ENCODE results near the gene ATP13A1. TPM values are rescaled to one million over a fixed set of nuclear protein-coding genes. Genes with fewer than 3 reads are reported as not detected.

ATP13A1 gene
- total and polyA plus RNA-seq, 2 donors (not counting 3 experiments of a cell fraction or from before 2014, with no cell fraction given), result 36.9 to 48.7 TPM

GRCh38 chr19:19652482-19653295 lies 10.8 kb downstream of the ATP13A1 start:
- H3K4me3 ChIP-seq (replicated peaks in 1 of 3; ENCODE audit: insufficient read depth in 1 of 3, low read depth in 1 of 3, low read length in 3 of 3), result no peak overlapping the region
- H3K36me3 ChIP-seq (ENCODE audit: control insufficient read depth in 2 of 2, extremely low read depth in 1 of 2, insufficient read depth in 2 of 2, low read length in 2 of 2), result peaks cover 9 to 78% of the 10 kb centered on the region in 2 experiments
- BruUV-seq (replicated peaks), result no TSS peak
- no peaks in the 10 kb centered on the region for H3K9me1 ChIP-seq (replicated peaks; ENCODE audit: control insufficient read depth, extremely low read depth, insufficient read depth, low read length)
- H3K27ac ChIP-seq (ENCODE audit: insufficient read depth, low read depth, low read length), result no peak overlapping the region
- no peaks in the 10 kb centered on the region for H4K20me1 ChIP-seq (replicated peaks; ENCODE audit: control insufficient read depth, extremely low read depth, insufficient read depth, low read length)
- CTCF ChIA-PET, result interaction anchor here (1.1 to 1.9 kb wide), 2 partner anchors 11 to 121 kb away, joined by 3 to 4 read pairs; partner anchors contain the start of gene ATP13A1
- TF ChIP-seq EZH2 (IDR thresholded peaks at IDR 0.05; ENCODE audit: borderline replicate concordance, low read depth, low read length, severe bottlenecking), result no peak
- TF ChIP-seq JUN (IDR thresholded peaks at IDR 0.05; ENCODE audit: borderline replicate concordance, insufficient read depth, insufficient read length, low read depth), result no peak
- no peak for TF ChIP-seq MAX (IDR thresholded peaks at IDR 0.05; ENCODE audit: insufficient read depth, insufficient read length)
- no peak for TF ChIP-seq CTCF (IDR thresholded peaks at IDR 0.05; ENCODE audit: extremely low read depth in 1 of 2, insufficient read depth in 1 of 2, low read depth in 1 of 2, low read length in 2 of 2)
- no peak for TF ChIP-seq GATA2 (IDR thresholded peaks at IDR 0.05; ENCODE audit: insufficient read depth, insufficient read length, low read depth, low read length)
- TF ChIP-seq FOS (IDR thresholded peaks at IDR 0.05; ENCODE audit: borderline replicate concordance, insufficient read depth, low read length), result no peak
- no peak for TF ChIP-seq POLR2A (IDR thresholded peaks at IDR 0.05; ENCODE audit: low read depth, low read length)
- no peak for TF ChIP-seq POLR2AphosphoS5 (IDR thresholded peaks at IDR 0.05; ENCODE audit: insufficient read depth, low read depth, low read length)
- TF ChIP-seq MYC (IDR thresholded peaks at IDR 0.05; ENCODE audit: low read depth, low read length), result no peak
- DNase-seq (ENCODE audit: low read depth, low spot score) (no peak), FAIRE-seq (no peak)
- no peaks in the 10 kb centered on the region for H3K27me3 ChIP-seq (ENCODE audit: control insufficient read depth in 2 of 2, insufficient read depth in 2 of 2, low read length in 2 of 2)
- H3K9ac ChIP-seq (replicated peaks; ENCODE audit: extremely low read depth, insufficient read depth, low read length), result no peak overlapping the region
- H3K79me2 ChIP-seq (ENCODE audit: control insufficient read depth, insufficient read depth, low read length), result no peaks in the 10 kb centered on the region
- intact Hi-C loops (cut with micrococcal nuclease), result no loop called here
- no peak overlapping the region for H3K4me2 ChIP-seq (ENCODE audit: insufficient read depth, low read length)
- POLR2A ChIA-PET, result no interaction called here
- no peaks in the 10 kb centered on the region for H3K9me3 ChIP-seq (replicated peaks; ENCODE audit: control insufficient read depth, insufficient read depth, low read length)
- dilution Hi-C loops (cut with MboI; ENCODE audit: extremely low pct_ligation_motif_present, low sequenced_read_pairs), result no loop called here
- no peak overlapping the region for H2AFZ ChIP-seq (ENCODE audit: low read depth, low read length)
- H3K4me1 ChIP-seq (ENCODE audit: control insufficient read depth, extremely low read depth, insufficient read depth, low read length), result no peaks in the 10 kb centered on the region
